Endothelial cell of umbilical vein (primary cell): Measurements from ENCODE around the gene RAD52. TPM values are rescaled to one million over a fixed set of nuclear protein-coding genes. Genes with fewer than 3 reads are reported as not detected.

Source experiments
- BruUV-seq: library from RNA; stranded (reverse); fragments of 400-500 nt; replicated peaks from 2 replicates; lab custom pipeline; 2021; lab: Mats Ljungman, UMichigan
- CTCF ChIA-PET: fragments of 300-600, 350-600 bp; sonication (Branson Sonifier 250); formaldehyde crosslinking; loops from one replicate; lab custom pipeline; 2021; ENCODE audit warnings: antibody characterized with exemption, inconsistent platforms; lab: Charles Lee
- POLR2A ChIA-PET: fragments of 300-600, 350-600 bp; sonication (Branson Sonifier 250); formaldehyde crosslinking; loops from one replicate; lab custom pipeline; 2021; ENCODE audit warnings: antibody characterized with exemption, inconsistent platforms; lab: Charles Lee
- DNase-seq: peaks from one replicate; pipeline ENCODE4 v3.0.0-alpha.2; 2011; ENCODE audit warnings: low read depth, low spot score
- FAIRE-seq: peaks from 2 replicates; lab custom pipeline; 2011; peaks lifted over from hg19 to GRCh38; lab: Jason Lieb, UNC
- H2AFZ ChIP-seq: 2 replicates; pipeline ENCODE4 v1.6.0; 2012; ENCODE audit warnings: low read depth, low read length, control low read depth, inconsistent platforms
- H3K27ac ChIP-seq: 2 replicates; pipeline ENCODE4 v1.5.1; 2011; ENCODE audit warnings: low read depth, mild to moderate bottlenecking, control low read depth, low read length, moderate library complexity; ENCODE audit not compliant: insufficient read depth
- H3K27me3 ChIP-seq, 2 experiments: 2 replicates each; pipeline versions ENCODE4 v1.6.0 to v1.6.1; 2011; ENCODE audit warnings: low read length in 2 of 2, mixed read lengths in 1 of 2; ENCODE audit not compliant: control insufficient read depth in 2 of 2, insufficient read depth in 2 of 2
- H3K36me3 ChIP-seq, 2 experiments: 2 replicates in 1 of 2; 3 replicates in 1 of 2; pipeline ENCODE4 v1.5.1; 2011; ENCODE audit warnings: low read length in 2 of 2, mild to moderate bottlenecking in 1 of 2, moderate library complexity in 1 of 2; ENCODE audit not compliant: control insufficient read depth in 2 of 2, insufficient read depth in 2 of 2; ENCODE audit errors: extremely low read depth in 1 of 2
- H3K4me1 ChIP-seq: 3 replicates; pipeline ENCODE4 v1.5.1; 2011; ENCODE audit warnings: mild to moderate bottlenecking, low read length; ENCODE audit not compliant: control insufficient read depth, insufficient read depth; ENCODE audit errors: extremely low read depth
- H3K4me2 ChIP-seq: 2 replicates; pipeline ENCODE4 v1.6.1; 2011; ENCODE audit warnings: low read length, control low read depth, mixed read lengths; ENCODE audit not compliant: insufficient read depth
- H3K4me3 ChIP-seq, 3 experiments: fragments of 200-600 bp in 1 of 3; sonication (generic), shearing (Covaris generic) in 1 of 3; replicated peaks in 1 of 3; 2 replicates each; pipeline ENCODE4 v1.5.1; 2011 to 2016; ENCODE audit warnings: control low read depth in 3 of 3, low read length in 3 of 3, mild to moderate bottlenecking in 2 of 3, inconsistent platforms in 1 of 3, low read depth in 1 of 3, moderate library complexity in 1 of 3; ENCODE audit not compliant: insufficient read depth in 1 of 3
- H3K79me2 ChIP-seq: 2 replicates; pipeline ENCODE4 v1.6.0; 2012; ENCODE audit warnings: low read length, inconsistent platforms; ENCODE audit not compliant: control insufficient read depth, insufficient read depth
- H3K9ac ChIP-seq: replicated peaks from 2 replicates; pipeline ENCODE3; 2011; ENCODE audit warnings: low read length, control low read depth; ENCODE audit not compliant: insufficient read depth; ENCODE audit errors: extremely low read depth
- H3K9me1 ChIP-seq: replicated peaks from 3 replicates; pipeline ENCODE4 v1.6.0; 2011; ENCODE audit warnings: mild to moderate bottlenecking, low read length; ENCODE audit not compliant: control insufficient read depth, insufficient read depth; ENCODE audit errors: extremely low read depth
- H3K9me3 ChIP-seq: replicated peaks from 2 replicates; pipeline ENCODE4 v1.5.1; 2012; ENCODE audit warnings: low read length, inconsistent platforms; ENCODE audit not compliant: control insufficient read depth, insufficient read depth
- H4K20me1 ChIP-seq: replicated peaks from 2 replicates; pipeline ENCODE3; 2011; ENCODE audit warnings: mild to moderate bottlenecking, low read length; ENCODE audit not compliant: control insufficient read depth, insufficient read depth; ENCODE audit errors: extremely low read depth
- CTCF ChIP-seq, 2 donors: IDR thresholded peaks; 1 replicate in 1 of 2; 2 replicates in 1 of 2; pipeline ENCODE4 v1.5.1; 2011; ENCODE audit warnings: low read length in 2 of 2, mild to moderate bottlenecking in 2 of 2, moderate library complexity in 2 of 2, control low read depth in 1 of 2, inconsistent platforms in 1 of 2, low read depth in 1 of 2; ENCODE audit not compliant: insufficient read depth in 1 of 2; ENCODE audit errors: extremely low read depth in 1 of 2
- FOS ChIP-seq: IDR thresholded peaks from 2 replicates; pipeline ENCODE4 v1.6.1; 2011; ENCODE audit warnings: mild to moderate bottlenecking, low read length, moderate library complexity, borderline replicate concordance; ENCODE audit not compliant: insufficient read depth
- dilution Hi-C: fragments of 300-500 bp; cut with MboI; formaldehyde crosslinking; loops from one replicate; pipeline ENCODE4 v1.15.0; 2019; ENCODE audit warnings: low sequenced_read_pairs; ENCODE audit not compliant: extremely low pct_ligation_motif_present
- intact Hi-C: fragments of 100-400 bp; cut with micrococcal nuclease; formaldehyde crosslinking; loops from one replicate; pipeline ENCODE4 v1.10.0; 2022
- polyA plus RNA-seq, 4 experiments: library from polyadenylated mRNA; depleted of rRNA in 3 of 4; stranded (reverse) in 3 of 4; unstranded in 1 of 4; fragments of >200 nt; gene quantifications; 2 replicates each; pipeline versions ENCODE4 v1.2.1 to v1.2.3, GENCODE V29; 2011 to 2012; ENCODE audit warnings: missing spikeins in 1 of 4
- total RNA-seq: library from RNA; stranded (reverse); gene quantifications from 2 replicates; pipeline ENCODE4 v1.2.3, GENCODE V29; 2021

RAD52 gene
- total and polyA plus RNA-seq, 2 donors (not counting 3 experiments of a cell fraction or from before 2014, with no cell fraction given), result 9.4 to 16.1 TPM

- H3K9ac ChIP-seq, result peak overlapping the region; percentile 90
- POLR2A ChIA-PET, result interaction anchor here (0.7 to 1.0 kb wide), 3 partner anchors 8 to 103 kb away, joined by 3 to 6 read pairs (median 5); partner anchors contain the start of gene RAD52
- peak overlapping the region; percentile 77 for H2AFZ ChIP-seq
- peaks cover 21% of the 10 kb centered on the region for H3K4me1 ChIP-seq
- CTCF ChIA-PET, result interaction anchor here (1.1 to 6.6 kb wide), 4 partner anchors 39 to 103 kb away, joined by 3 to 66 read pairs (median 13); partner anchors contain the start of gene RAD52
- H3K27ac ChIP-seq, result peak overlapping the region; percentile 80
- TF ChIP-seq CTCF (IDR thresholded peaks at IDR 0.05; ENCODE audit: extremely low read depth in 1 of 2, insufficient read depth in 1 of 2, low read depth in 1 of 2, low read length in 2 of 2), result peak in 1 of 2 donors; percentile 9
- no peak for TF ChIP-seq FOS
- no peaks in the 10 kb centered on the region for H3K9me1 ChIP-seq
- DNase-seq (peak; percentile 78), FAIRE-seq (peak; percentile 69)
- H4K20me1 ChIP-seq, result no peaks in the 10 kb centered on the region
- intact Hi-C loops (loop anchor here (1.0 to 5.0 kb wide), 4 partner anchors 41 to 348 kb away; partner anchors contain the start of gene RAD52), dilution Hi-C loops (no loop called here)
- H3K36me3 ChIP-seq, result no peaks in the 10 kb centered on the region
- peaks cover 18% of the 10 kb centered on the region for H3K79me2 ChIP-seq
- H3K4me3 ChIP-seq, result peak overlapping the region; percentile 25 to 94 (median 61)
- TSS peak; percentile 51 for BruUV-seq
- H3K9me3 ChIP-seq, result no peaks in the 10 kb centered on the region
- peak overlapping the region; percentile 89 for H3K4me2 ChIP-seq
- no peaks in the 10 kb centered on the region for H3K27me3 ChIP-seq
These were observed 40.5 kb upstream of the RAD52 start for GRCh38 chr12:989751-990660.
